ENCODE results near the gene ATG7. TPM values are rescaled to one million over a fixed set of nuclear protein-coding genes. Genes with fewer than 3 reads are reported as not detected.

Gene ATG7
- total and polyA plus RNA-seq, 10 of the 15 experiments (the other 5 are each of a cell fraction or from before 2014, with no cell fraction given) = 13.5 to 49.5 (median 26.4) TPM

DNA sequence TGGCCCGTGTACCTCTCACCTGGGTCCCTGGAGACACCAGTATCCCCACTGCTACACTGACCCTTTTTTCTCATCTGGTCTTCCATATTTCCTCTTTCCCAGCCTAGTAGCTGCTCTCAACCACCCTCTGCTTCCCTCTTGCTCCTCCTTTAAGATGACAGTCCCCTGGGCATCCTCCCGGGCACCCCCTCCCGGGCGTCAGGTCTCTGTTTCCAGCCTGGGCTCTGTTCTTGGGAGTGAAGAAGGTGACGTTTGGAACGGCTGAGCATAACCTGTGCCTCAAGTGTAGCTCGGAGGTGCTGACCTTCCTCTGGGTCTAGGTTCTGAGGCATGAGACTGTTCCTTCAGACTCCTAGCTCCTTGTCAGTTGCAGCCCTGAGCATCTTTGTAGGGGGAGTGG lies 270.4 kb downstream of the ATG7 start:
- no peaks in the 10 kb centered on the region for H3K4me1 ChIP-seq (ENCODE audit: control insufficient read depth, insufficient read depth, low read length)
- BruUV-seq (replicated peaks) = no TSS peak
- SMC1A ChIA-PET (ENCODE audit: uncharacterized antibody, unreplicated experiment) = no interaction called here

More for the DNA sequence above, 270.4 kb downstream of the ATG7 start:
- ATAC-seq (no peak), FAIRE-seq (no peak), DNase-seq (ENCODE audit: low read depth, low spot score) (no peak)
- in situ Hi-C loops (cut with MboI) = no loop called here
- Histone ChIP-seq H3K36me3 (ENCODE audit: control insufficient read depth in 2 of 2, insufficient read depth in 2 of 2, low read length in 1 of 2) (no peaks in the 10 kb centered on the region), H3K4me2 (ENCODE audit: control insufficient read depth, insufficient read depth) (no peak overlapping the region), H3K27me3 (replicated peaks in 1 of 2; ENCODE audit: control insufficient read depth in 2 of 2, insufficient read depth in 2 of 2, low read length in 1 of 2) (no peaks in the 10 kb centered on the region), H4K20me1 (ENCODE audit: control insufficient read depth, insufficient read depth) (no peaks in the 10 kb centered on the region), H3K4me3 (no peak overlapping the region), H2AFZ (ENCODE audit: control insufficient read depth, low read depth, low read length) (no peak overlapping the region), H3K9me3 (replicated peaks; ENCODE audit: control insufficient read depth, insufficient read depth, low read length) (no peaks in the 10 kb centered on the region; the same call in 2 of the 3 replicates), H3K79me2 (ENCODE audit: control insufficient read depth, insufficient read depth, low read length) (no peaks in the 10 kb centered on the region), H3K27ac (ENCODE audit: control insufficient read depth, insufficient read depth) (no peak overlapping the region), H3K9ac (ENCODE audit: control insufficient read depth, insufficient read depth, low read length) (no peak overlapping the region)
- 72% methylated on average over 7 of the region's 7 CpGs for WGBS (ENCODE audit: insufficient coverage, insufficient replicate concordance, low lambda C conversion rate, missing lambda C conversion rate)
- RAD21 ChIA-PET (ENCODE audit: unreplicated experiment) = no interaction called here
- intact Hi-C loops (cut with micrococcal nuclease; ENCODE audit: unreplicated experiment) = no loop called here
- POLR2A ChIA-PET = no interaction called here
- CTCF ChIA-PET = no interaction called here
- TF ChIP-seq MEF2A (IDR thresholded peaks at IDR 0.05; ENCODE audit: insufficient read depth, low read depth, low read length) (no peak), CHD4 (IDR thresholded peaks at IDR 0.05) (no peak), HDGF (IDR thresholded peaks at IDR 0.05) (no peak), RBBP5 (conservative IDR thresholded peaks at IDR 0.05) (no peak), PML (IDR thresholded peaks at IDR 0.05; ENCODE audit: low read length) (no peak), GABPA (IDR thresholded peaks at IDR 0.05; ENCODE audit: low read depth) (no peak), YY1 (IDR thresholded peaks at IDR 0.05; ENCODE audit: low read depth, low read length) (no peak), NFXL1 (IDR thresholded peaks at IDR 0.05; ENCODE audit: borderline replicate concordance) (no peak), RAD51 (IDR thresholded peaks at IDR 0.05) (no peak), JUNB (IDR thresholded peaks at IDR 0.05) (no peak), SREBF2 (IDR thresholded peaks at IDR 0.05; ENCODE audit: low read length) (no peak), POU2F2 (IDR thresholded peaks at IDR 0.05; ENCODE audit: borderline replicate concordance, low read depth, low read length) (no peak), STAT1 (conservative IDR thresholded peaks at IDR 0.05) (no peak), MYB (IDR thresholded peaks at IDR 0.05; ENCODE audit: borderline replicate concordance, low read depth, low read length) (no peak), NR2F1 (conservative IDR thresholded peaks at IDR 0.05) (no peak), SP1 (IDR thresholded peaks at IDR 0.05; ENCODE audit: low read depth, low read length) (no peak), ZNF24 (IDR thresholded peaks at IDR 0.05) (no peak), CBX5 (IDR thresholded peaks at IDR 0.05; ENCODE audit: low read depth) (no peak), MTA2 (IDR thresholded peaks at IDR 0.05; ENCODE audit: low read depth) (no peak)
- TF ChIP-seq, protein P1, sequence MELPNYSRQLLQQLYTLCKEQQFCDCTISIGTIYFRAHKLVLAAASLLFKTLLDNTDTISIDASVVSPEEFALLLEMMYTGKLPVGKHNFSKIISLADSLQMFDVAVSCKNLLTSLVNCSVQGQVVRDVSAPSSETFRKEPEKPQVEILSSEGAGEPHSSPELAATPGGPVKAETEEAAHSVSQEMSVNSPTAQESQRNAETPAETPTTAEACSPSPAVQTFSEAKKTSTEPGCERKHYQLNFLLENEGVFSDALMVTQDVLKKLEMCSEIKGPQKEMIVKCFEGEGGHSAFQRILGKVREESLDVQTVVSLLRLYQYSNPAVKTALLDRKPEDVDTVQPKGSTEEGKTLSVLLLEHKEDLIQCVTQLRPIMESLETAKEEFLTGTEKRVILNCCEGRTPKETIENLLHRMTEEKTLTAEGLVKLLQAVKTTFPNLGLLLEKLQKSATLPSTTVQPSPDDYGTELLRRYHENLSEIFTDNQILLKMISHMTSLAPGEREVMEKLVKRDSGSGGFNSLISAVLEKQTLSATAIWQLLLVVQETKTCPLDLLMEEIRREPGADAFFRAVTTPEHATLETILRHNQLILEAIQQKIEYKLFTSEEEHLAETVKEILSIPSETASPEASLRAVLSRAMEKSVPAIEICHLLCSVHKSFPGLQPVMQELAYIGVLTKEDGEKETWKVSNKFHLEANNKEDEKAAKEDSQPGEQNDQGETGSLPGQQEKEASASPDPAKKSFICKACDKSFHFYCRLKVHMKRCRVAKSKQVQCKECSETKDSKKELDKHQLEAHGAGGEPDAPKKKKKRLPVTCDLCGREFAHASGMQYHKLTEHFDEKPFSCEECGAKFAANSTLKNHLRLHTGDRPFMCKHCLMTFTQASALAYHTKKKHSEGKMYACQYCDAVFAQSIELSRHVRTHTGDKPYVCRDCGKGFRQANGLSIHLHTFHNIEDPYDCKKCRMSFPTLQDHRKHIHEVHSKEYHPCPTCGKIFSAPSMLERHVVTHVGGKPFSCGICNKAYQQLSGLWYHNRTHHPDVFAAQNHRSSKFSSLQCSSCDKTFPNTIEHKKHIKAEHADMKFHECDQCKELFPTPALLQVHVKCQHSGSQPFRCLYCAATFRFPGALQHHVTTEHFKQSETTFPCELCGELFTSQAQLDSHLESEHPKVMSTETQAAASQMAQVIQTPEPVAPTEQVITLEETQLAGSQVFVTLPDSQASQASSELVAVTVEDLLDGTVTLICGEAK (IDR thresholded peaks at IDR 0.05; ENCODE audit: borderline replicate concordance) = no peak
